ENCODE results near the gene ATAD1.

Gene ATAD1

DNA sequence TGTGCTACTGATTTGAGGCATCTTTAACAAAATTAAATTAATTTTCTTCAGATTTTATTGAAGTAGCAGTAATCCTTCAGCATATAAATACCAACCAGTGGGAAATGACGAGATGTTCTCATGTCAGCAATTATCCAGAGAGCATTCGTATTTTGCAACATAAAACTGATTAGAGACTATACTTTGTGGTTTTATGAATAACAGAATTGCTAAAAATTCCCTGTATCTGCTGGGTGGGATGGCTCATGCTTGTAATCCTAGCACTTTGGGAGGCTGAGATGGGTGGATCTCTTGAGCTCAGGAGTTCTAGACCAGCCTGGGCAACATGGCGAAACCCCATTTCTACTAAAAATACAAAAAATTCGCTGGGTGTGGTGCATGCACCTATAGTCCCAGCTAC, 56.9 kb downstream of the ATAD1 start:
- Histone ChIP-seq H3K27me3 (ENCODE audit: insufficient read depth, poor library complexity, severe bottlenecking) (no peaks in the 10 kb centered on the region), H3K36me3 (ENCODE audit: low read depth) (peaks cover 39% of the 10 kb centered on the region), H3K9me3 (ENCODE audit: severe bottlenecking) (no peaks in the 10 kb centered on the region), H3K4me3 (ENCODE audit: severe bottlenecking) (no peak overlapping the region), H3K27ac (ENCODE audit: poor library complexity, severe bottlenecking) (peak overlapping the region; percentile 21), H3K4me1 (ENCODE audit: insufficient read depth, poor library complexity, severe bottlenecking) (peaks cover 11% of the 10 kb centered on the region)
- no peak for DNase-seq (ENCODE audit: low spot score)
- TF ChIP-seq CTCF (IDR thresholded peaks at IDR 0.05; ENCODE audit: poor library complexity, severe bottlenecking): no peak
- ATAC-seq (ENCODE audit: low read depth): no peak

- Histone ChIP-seq H3K36me3 (ENCODE audit: low read depth) (peaks cover 46% of the 10 kb centered on the region), H3K9me3 (ENCODE audit: severe bottlenecking) (no peaks in the 10 kb centered on the region), H3K4me3 (ENCODE audit: severe bottlenecking) (no peak overlapping the region), H3K27me3 (ENCODE audit: insufficient read depth, poor library complexity, severe bottlenecking) (no peaks in the 10 kb centered on the region), H3K4me1 (ENCODE audit: insufficient read depth, poor library complexity, severe bottlenecking) (peaks cover 11% of the 10 kb centered on the region), H3K27ac (ENCODE audit: poor library complexity, severe bottlenecking) (no peak overlapping the region)
- no peak for DNase-seq (ENCODE audit: low spot score)
- ATAC-seq (ENCODE audit: low read depth): no peak
- TF ChIP-seq CTCF (IDR thresholded peaks at IDR 0.05; ENCODE audit: poor library complexity, severe bottlenecking): no peak
These were observed 57.7 kb downstream of the ATAD1 start for GRCh38 chr10:87760195-87760905.

- H3K27ac ChIP-seq (ENCODE audit: poor library complexity, severe bottlenecking): no peak overlapping the region
- no peaks in the 10 kb centered on the region for H3K9me3 ChIP-seq (ENCODE audit: severe bottlenecking)
- DNase-seq (ENCODE audit: low spot score) (no peak), ATAC-seq (ENCODE audit: low read depth) (no peak)
- peaks cover 54% of the 10 kb centered on the region for H3K36me3 ChIP-seq (ENCODE audit: low read depth)
- no peak overlapping the region for H3K4me3 ChIP-seq (ENCODE audit: severe bottlenecking)
- H3K27me3 ChIP-seq (ENCODE audit: insufficient read depth, poor library complexity, severe bottlenecking): no peaks in the 10 kb centered on the region
- no peak for TF ChIP-seq CTCF (IDR thresholded peaks at IDR 0.05; ENCODE audit: poor library complexity, severe bottlenecking)
- peaks cover 11% of the 10 kb centered on the region for H3K4me1 ChIP-seq (ENCODE audit: insufficient read depth, poor library complexity, severe bottlenecking)
These were observed 58.5 kb downstream of the ATAD1 start for GRCh38 chr10:87759551-87759950.

- Histone ChIP-seq H3K27ac (ENCODE audit: poor library complexity, severe bottlenecking) (no peak overlapping the region), H3K9me3 (ENCODE audit: severe bottlenecking) (no peaks in the 10 kb centered on the region)
- no peak for ATAC-seq (ENCODE audit: low read depth)
These were observed 60.3 kb downstream of the ATAD1 start for GRCh38 chr10:87757685-87758084.

More at GRCh38 chr10:87757685-87758084, 60.3 kb downstream of the ATAD1 start:
- no peak for TF ChIP-seq CTCF (IDR thresholded peaks at IDR 0.05; ENCODE audit: poor library complexity, severe bottlenecking)
- Histone ChIP-seq H3K4me1 (ENCODE audit: insufficient read depth, poor library complexity, severe bottlenecking) (peaks cover 19% of the 10 kb centered on the region), H3K36me3 (ENCODE audit: low read depth) (peaks cover 71% of the 10 kb centered on the region), H3K4me3 (ENCODE audit: severe bottlenecking) (no peak overlapping the region), H3K27me3 (ENCODE audit: insufficient read depth, poor library complexity, severe bottlenecking) (no peaks in the 10 kb centered on the region)
- no peak for DNase-seq (ENCODE audit: low spot score)
